Peyer's patch (tissue), 4 donors: ENCODE measurements around the gene RPL5.

ENCODE experiments used
- POLR2A ChIP-seq, 2 donors: fragments of 450-650 bp; IDR thresholded peaks; one replicate each; pipeline ENCODE4 v1.5.1; 2017; ENCODE audit warnings: antibody characterized with exemption in 2 of 2, mild to moderate bottlenecking in 2 of 2, moderate library complexity in 2 of 2
- TF ChIP-seq, protein P1 (sequence below), 6 experiments: fragments of 450-650 bp in 4 of 6; fragments of 200-600 bp in 2 of 6; sonication (generic) in 1 of 6; IDR thresholded peaks; one replicate each; pipeline ENCODE4 v1.5.1; 2017 to 2019; ENCODE audit warnings: antibody characterized with exemption in 6 of 6, mild to moderate bottlenecking in 3 of 6, moderate library complexity in 1 of 6

DNA sequence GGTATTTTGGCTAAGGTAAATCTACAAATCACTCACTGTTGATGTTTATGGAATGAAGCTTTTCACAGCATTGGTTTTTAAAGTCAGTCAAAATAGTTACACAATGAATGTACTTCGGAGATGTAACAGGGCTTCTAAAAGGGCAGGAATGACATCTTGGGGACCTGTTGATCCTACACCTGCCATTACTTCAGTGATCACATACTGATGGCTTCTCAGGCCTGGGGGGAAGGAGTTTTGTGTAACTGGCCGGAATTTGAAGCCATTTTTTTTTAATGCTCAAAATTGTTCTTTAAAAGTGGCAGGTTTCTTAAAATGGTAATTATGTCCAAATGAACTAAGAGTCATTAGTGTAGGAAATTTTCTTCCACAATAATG lies 11.2 kb downstream of the RPL5 start:
- TF ChIP-seq, protein P1, sequence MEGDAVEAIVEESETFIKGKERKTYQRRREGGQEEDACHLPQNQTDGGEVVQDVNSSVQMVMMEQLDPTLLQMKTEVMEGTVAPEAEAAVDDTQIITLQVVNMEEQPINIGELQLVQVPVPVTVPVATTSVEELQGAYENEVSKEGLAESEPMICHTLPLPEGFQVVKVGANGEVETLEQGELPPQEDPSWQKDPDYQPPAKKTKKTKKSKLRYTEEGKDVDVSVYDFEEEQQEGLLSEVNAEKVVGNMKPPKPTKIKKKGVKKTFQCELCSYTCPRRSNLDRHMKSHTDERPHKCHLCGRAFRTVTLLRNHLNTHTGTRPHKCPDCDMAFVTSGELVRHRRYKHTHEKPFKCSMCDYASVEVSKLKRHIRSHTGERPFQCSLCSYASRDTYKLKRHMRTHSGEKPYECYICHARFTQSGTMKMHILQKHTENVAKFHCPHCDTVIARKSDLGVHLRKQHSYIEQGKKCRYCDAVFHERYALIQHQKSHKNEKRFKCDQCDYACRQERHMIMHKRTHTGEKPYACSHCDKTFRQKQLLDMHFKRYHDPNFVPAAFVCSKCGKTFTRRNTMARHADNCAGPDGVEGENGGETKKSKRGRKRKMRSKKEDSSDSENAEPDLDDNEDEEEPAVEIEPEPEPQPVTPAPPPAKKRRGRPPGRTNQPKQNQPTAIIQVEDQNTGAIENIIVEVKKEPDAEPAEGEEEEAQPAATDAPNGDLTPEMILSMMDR (IDR thresholded peaks at IDR 0.05): no peak
- no peak for TF ChIP-seq POLR2A (IDR thresholded peaks at IDR 0.05)
